GM12878 (cell line): ENCODE results near the gene ABCA9. TPM values are rescaled to one million over a fixed set of nuclear protein-coding genes. Genes with fewer than 3 reads are reported as not detected.

Experiments used
- ATAC-seq: fragments of 200-7000 bp; cut with Tn5 transposase; 3 replicates; pipeline ENCODE4 v1.9.1; 2020; ENCODE audit warnings: mild to moderate bottlenecking, moderate library complexity
- BruUV-seq: library from RNA; stranded (reverse); fragments of 400-500 nt; replicated peaks from 2 replicates; lab custom pipeline; 2021; lab: Mats Ljungman, UMichigan
- CTCF ChIA-PET: fragments of 300-600 bp; sonication (Branson Sonifier 250); formaldehyde crosslinking; extraction: SDS; loops from one replicate; lab custom pipeline; 2021; ENCODE audit warnings: inconsistent platforms; lab: Yijun Ruan, JAX
- POLR2A ChIA-PET: fragments of 350-600 bp; formaldehyde crosslinking; extraction: SDS; loops from one replicate; lab custom pipeline; 2021; ENCODE audit warnings: inconsistent platforms; lab: Charles Lee
- RAD21 ChIA-PET: fragments of 300-600 bp; sonication (Branson Sonifier 250); formaldehyde crosslinking; loops from one replicate; lab custom pipeline; 2023; ENCODE audit warnings: antibody characterized with exemption; ENCODE audit not compliant: unreplicated experiment; lab: Charles Lee
- SMC1A ChIA-PET: fragments of 300-600 bp; sonication (Branson Sonifier 250); formaldehyde crosslinking; loops from one replicate; lab custom pipeline; 2023; ENCODE audit not compliant: unreplicated experiment, uncharacterized antibody; lab: Charles Lee
- DNase-seq: peaks from one replicate; pipeline ENCODE4 v3.0.0-alpha.2; 2011; ENCODE audit warnings: low read depth, low spot score
- FAIRE-seq: peaks from 3 replicates; lab custom pipeline; 2011; peaks lifted over from hg19 to GRCh38; lab: Jason Lieb, UNC
- H2AFZ ChIP-seq: 2 replicates; pipeline ENCODE4 v1.6.0; 2011; ENCODE audit warnings: low read depth, low read length, control low read depth; ENCODE audit not compliant: control insufficient read depth
- H3K27ac ChIP-seq: 2 replicates; pipeline ENCODE4 v1.5.1; 2011; ENCODE audit warnings: control low read depth; ENCODE audit not compliant: control insufficient read depth, insufficient read depth
- H3K27me3 ChIP-seq, 2 experiments: replicated peaks in 1 of 2; 2 replicates each; pipeline versions ENCODE4 v1.6.0 to v1.6.1; 2011; ENCODE audit warnings: low read length in 1 of 2; ENCODE audit not compliant: control insufficient read depth in 2 of 2, insufficient read depth in 2 of 2
- H3K36me3 ChIP-seq, 2 experiments: 2 replicates each; pipeline ENCODE4 v1.5.1; 2011; ENCODE audit warnings: low read length in 1 of 2; ENCODE audit not compliant: control insufficient read depth in 2 of 2, insufficient read depth in 2 of 2
- H3K4me1 ChIP-seq: 2 replicates; pipeline ENCODE4 v1.6.1; 2011; ENCODE audit warnings: mild to moderate bottlenecking, low read length, moderate library complexity, mixed read lengths; ENCODE audit not compliant: control insufficient read depth, insufficient read depth
- H3K4me2 ChIP-seq: 2 replicates; pipeline ENCODE4 v1.6.0; 2011; ENCODE audit warnings: control low read depth; ENCODE audit not compliant: control insufficient read depth, insufficient read depth
- H3K4me3 ChIP-seq: fragments of 200-600 bp; sonication (generic); 2 replicates; pipeline ENCODE4 v1.5.1; 2016
- H3K79me2 ChIP-seq: 2 replicates; pipeline ENCODE4 v1.6.0; 2011; ENCODE audit warnings: low read length; ENCODE audit not compliant: control insufficient read depth, insufficient read depth
- H3K9ac ChIP-seq: 2 replicates; pipeline ENCODE4 v1.8.0; 2011; ENCODE audit warnings: low read length, control low read depth, mixed read lengths; ENCODE audit not compliant: control insufficient read depth, insufficient read depth
- H3K9me3 ChIP-seq: replicated peaks from 3 replicates; pipeline ENCODE4 v1.5.1; 2011; ENCODE audit warnings: mild to moderate bottlenecking, low read length; ENCODE audit not compliant: control insufficient read depth, insufficient read depth
- H4K20me1 ChIP-seq: 2 replicates; pipeline ENCODE4 v1.6.0; 2011; ENCODE audit not compliant: control insufficient read depth, insufficient read depth
- BHLHE40 ChIP-seq, 2 experiments: fragments of 450-650 bp in 1 of 2; IDR thresholded peaks; 2 replicates each; pipeline ENCODE4 v1.6.1; 2011 to 2017; ENCODE audit warnings: low read depth in 2 of 2, borderline replicate concordance in 1 of 2, improper control_type of control experiment in 1 of 2, low read length in 1 of 2, mild to moderate bottlenecking in 1 of 2
- CHD1 ChIP-seq: IDR thresholded peaks from 2 replicates; pipeline ENCODE4 v1.6.1; 2012; ENCODE audit warnings: low read depth, low read length, improper control_type of control experiment
- DPF2 ChIP-seq: fragments of 450-650 bp; IDR thresholded peaks from 2 replicates; pipeline ENCODE4 v1.6.1; 2017; ENCODE audit warnings: mild to moderate bottlenecking
- NFYB ChIP-seq: IDR thresholded peaks from 2 replicates; pipeline ENCODE4 v1.6.1; 2011; ENCODE audit warnings: low read depth, mild to moderate bottlenecking, low read length, improper control_type of control experiment, moderate library complexity; ENCODE audit not compliant: insufficient read depth
- POLR2AphosphoS5 ChIP-seq: IDR thresholded peaks from 2 replicates; pipeline ENCODE4 v1.6.1; 2011; ENCODE audit warnings: mild to moderate bottlenecking, low read length, inconsistent platforms
- RB1 ChIP-seq: fragments of 450-650 bp; formaldehyde crosslinking; IDR thresholded peaks from 2 replicates; pipeline ENCODE4 v1.6.1; 2017; ENCODE audit warnings: mild to moderate bottlenecking, borderline replicate concordance
- RELA ChIP-seq: fragments of 450-650 bp; IDR thresholded peaks from 2 replicates; pipeline ENCODE4 v1.8.0; 2014; ENCODE audit warnings: borderline replicate concordance; ENCODE audit not compliant: partially characterized antibody
- RUNX3 ChIP-seq: IDR thresholded peaks from 2 replicates; pipeline ENCODE4 v1.6.1; 2012; ENCODE audit warnings: low read length, inconsistent platforms
- SMC3 ChIP-seq: IDR thresholded peaks from 2 replicates; pipeline ENCODE4 v1.6.1; 2011; ENCODE audit warnings: low read length, improper control_type of control experiment, borderline replicate concordance
- STAT3 ChIP-seq: IDR thresholded peaks from 2 replicates; pipeline ENCODE4 v1.6.1; 2011; ENCODE audit warnings: low read depth, low read length, improper control_type of control experiment
- TCF3 ChIP-seq: IDR thresholded peaks from 2 replicates; pipeline ENCODE4 v1.6.1; 2012; ENCODE audit warnings: low read depth, mild to moderate bottlenecking, low read length, borderline replicate concordance; ENCODE audit not compliant: insufficient read depth
- YBX1 ChIP-seq: fragments of 450-650 bp; IDR thresholded peaks from 2 replicates; pipeline ENCODE4 v1.6.1; 2016; ENCODE audit warnings: antibody characterized with exemption
- ZNF592 ChIP-seq: fragments of 450-650 bp; IDR thresholded peaks from 2 replicates; pipeline ENCODE4 v1.6.1; 2017; ENCODE audit warnings: mild to moderate bottlenecking, moderate library complexity
- WGBS: methylation state at CpG from one replicate; pipeline ENCODE4 v1.1.6; 2016; ENCODE audit warnings: low lambda C conversion rate; ENCODE audit not compliant: insufficient replicate concordance, insufficient coverage; ENCODE audit errors: missing lambda C conversion rate; 5-methylcytosine and 5-hydroxymethylcytosine counted together
- in situ Hi-C: fragments of 300-500 bp; cut with MboI; formaldehyde crosslinking; loops from 9 replicates; pipeline ENCODE4 v1.14.3; 2018; ENCODE audit warnings: mixed read lengths
- intact Hi-C: fragments of 100-400 bp; cut with micrococcal nuclease; formaldehyde crosslinking; loops from one replicate; pipeline ENCODE4 v1.14.2; 2022; ENCODE audit not compliant: unreplicated experiment
- polyA plus RNA-seq, 11 experiments: library from polyadenylated mRNA; depleted of rRNA in 4 of 11; unstranded in 6 of 11; stranded (reverse) in 5 of 11; fragments of >200 nt; fragmentation: Nextera tagmentation in 4 of 11; fragmentation: Illumina TruSeq in 1 of 11; extraction: Ambion mirVana in 4 of 11; extraction: Trizol in 1 of 11; gene quantifications; 1 replicate in 1 of 11; 2 replicates in 10 of 11; pipeline versions ENCODE4 v1.2.1 to v1.2.3, GENCODE V29; 2011 to 2016; ENCODE audit warnings: inconsistent platforms in 2 of 11, missing spikeins in 2 of 11, low read depth in 1 of 11
- total RNA-seq, 4 experiments: library from RNA; depleted of rRNA in 3 of 4; stranded (reverse); fragments of >200 nt in 3 of 4; fragmentation: Illumina TruSeq in 1 of 4; extraction: Trizol in 1 of 4; gene quantifications; 2 replicates each; pipeline versions ENCODE4 v1.2.1 to v1.2.3, GENCODE V29; 2013 to 2021

The ABCA9 gene
- total and polyA plus RNA-seq, 10 of the 15 experiments (the other 5 are each of a cell fraction or from before 2014, with no cell fraction given) = under 0.01 to 2.9 (median 0.31) TPM

DNA sequence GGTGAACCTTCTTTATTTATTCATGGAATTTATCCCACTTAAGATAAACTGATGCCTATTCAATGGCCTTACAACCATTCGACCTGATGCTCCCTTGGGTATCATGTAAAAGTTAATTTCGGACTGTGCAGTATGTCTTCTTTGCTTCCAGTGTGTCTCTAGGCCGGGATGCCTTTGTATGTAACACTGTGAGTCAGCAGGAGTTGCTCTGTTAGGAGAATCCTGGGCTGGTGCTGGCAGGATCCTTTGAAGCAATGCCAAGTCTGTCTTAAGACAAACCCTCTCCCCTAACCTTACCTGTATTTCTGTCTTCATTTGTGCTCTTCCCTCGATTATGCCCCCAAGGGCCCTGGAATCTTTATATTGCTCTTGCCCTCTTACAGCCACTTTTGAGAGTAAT, 67.6 kb downstream of the ABCA9 start (continued):
- no peak for TF ChIP-seq YBX1
- no peak for TF ChIP-seq RELA
- TF ChIP-seq ZNF592 = no peak
- TF ChIP-seq NFYB = no peak
- TF ChIP-seq SMC3 = no peak
- TF ChIP-seq DPF2 = no peak
- no peak for TF ChIP-seq RB1
- no peak for TF ChIP-seq CHD1
- no peak for TF ChIP-seq RUNX3
- TF ChIP-seq POLR2AphosphoS5 = no peak
- TF ChIP-seq, all 136 proteins: peak for 0

- H3K4me2 ChIP-seq = no peak overlapping the region
- no peak for FAIRE-seq
- no peaks in the 10 kb centered on the region for H3K27me3 ChIP-seq
- in situ Hi-C loops (no loop called here), intact Hi-C loops (no loop called here)
- ChIA-PET RAD21 (no interaction called here), SMC1A (no interaction called here), CTCF (interaction anchor here (1.0 to 1.1 kb wide), 2 partner anchors 9 to 22 kb away, joined by 3 to 4 read pairs; no protein-coding TSS in a partner anchor), POLR2A (interaction anchor here (0.7 kb wide), 1 partner anchor 50 kb away, joined by 3 read pairs; no protein-coding TSS in a partner anchor)
- H4K20me1 ChIP-seq = no peaks in the 10 kb centered on the region
- no peaks in the 10 kb centered on the region for H3K9me3 ChIP-seq
- WGBS = 71% methylated on average over 4 of the region's 4 CpGs
- no peaks in the 10 kb centered on the region for H3K36me3 ChIP-seq
- H3K4me3 ChIP-seq = no peak overlapping the region
- BruUV-seq = no TSS peak
- H3K9ac ChIP-seq = no peak overlapping the region
- H3K27ac ChIP-seq = no peak overlapping the region
- TF ChIP-seq TCF3 (no peak), STAT3 (no peak), BHLHE40 (IDR thresholded peaks at IDR 0.05; ENCODE audit: borderline replicate concordance in 1 of 2, low read depth in 2 of 2, low read length in 1 of 2) (no peak)
- no peak for DNase-seq
- no peak overlapping the region for H2AFZ ChIP-seq
- H3K4me1 ChIP-seq = no peaks in the 10 kb centered on the region
- no peak for ATAC-seq
- H3K79me2 ChIP-seq = no peaks in the 10 kb centered on the region
Observed at GRCh38 chr17:68987966-68988365, 72.8 kb downstream of the ABCA9 start.
